ENCODE data around the gene VEZF1. TPM values are rescaled to one million over a fixed set of nuclear protein-coding genes. Genes with fewer than 3 reads are reported as not detected.

Gene VEZF1
- total and polyA plus RNA-seq, 2 experiments from 2014 or later: 36.0 to 67.7 TPM

- TF ChIP-seq ETS1 (IDR thresholded peaks at IDR 0.05) (no peak), ZNF114 (CRISPR knock-in tag; IDR thresholded peaks at IDR 0.05) (no peak), STAT1 (IDR thresholded peaks at IDR 0.05; ENCODE audit: unreplicated experiment) (no peak), JUNB (IDR thresholded peaks at IDR 0.05; ENCODE audit: unreplicated experiment) (no peak), CREB1 (CRISPR knock-in tag; IDR thresholded peaks at IDR 0.05; ENCODE audit: low read depth) (no peak), NANOG (IDR thresholded peaks at IDR 0.05; ENCODE audit: borderline replicate concordance) (no peak), EZH2phosphoT487 (IDR thresholded peaks at IDR 0.05; ENCODE audit: unreplicated experiment) (no peak), POLR2AphosphoS5 (IDR thresholded peaks at IDR 0.05; ENCODE audit: low read depth) (no peak)
These were observed 11.0 kb upstream of the VEZF1 start (continued) for GRCh38 chr17:57999010-57999495.

GRCh38 chr17:57997085-57997809, 9.2 kb upstream of the VEZF1 start:
- Histone ChIP-seq H3K4me1 (ENCODE audit: insufficient read depth) (peaks cover 6% of the 10 kb centered on the region; the same call in 1 of the 2 replicates), H3K36me3 (ENCODE audit: insufficient read depth) (no peaks in the 10 kb centered on the region; the same call in 1 of the 2 replicates), H3K27me3 (ENCODE audit: insufficient read depth) (no peaks in the 10 kb centered on the region), H3F3A (replicated peaks; ENCODE audit: low read depth) (peaks cover 12% of the 10 kb centered on the region; the same call in 1 of the 2 replicates), H3K4me3 (no peak overlapping the region), H2AFZ (no peak overlapping the region), H3K79me2 (replicated peaks; ENCODE audit: insufficient read depth) (peaks cover 9% of the 10 kb centered on the region), H3K4me2 (no peak overlapping the region), H3K27ac (ENCODE audit: low read depth) (0 out of 2 replicates have a peak overlapping the region, but pooled peaks have one; percentile 11), H4K20me1 (replicated peaks; ENCODE audit: insufficient read depth) (peaks cover 11% of the 10 kb centered on the region), H3K9me2 (ENCODE audit: insufficient read depth) (no peaks in the 10 kb centered on the region)
- peaks cover 55% of the 10 kb centered on the region; the same call in 2 of the 3 replicates for H3K36me3 Mint-ChIP-seq (ENCODE audit: low read depth)
- H3K4me3 Mint-ChIP-seq: no peak overlapping the region
- no peaks in the 10 kb centered on the region for H3K27me3 Mint-ChIP-seq (ENCODE audit: insufficient read depth, low read depth, poor library complexity)
- DNase-seq (ENCODE audit: low spot score) (no peak), ATAC-seq (no peak)
- TF ChIP-seq ETS1 (IDR thresholded peaks at IDR 0.05) (no peak), NANOG (IDR thresholded peaks at IDR 0.05; ENCODE audit: borderline replicate concordance) (no peak), CTCF (conservative IDR thresholded peaks at IDR 0.05; ENCODE audit: low read depth in 2 of 2) (no peak), POLR2AphosphoS5 (IDR thresholded peaks at IDR 0.05; ENCODE audit: low read depth) (no peak), ZNF331 (CRISPR knock-in tag; IDR thresholded peaks at IDR 0.05; ENCODE audit: low read depth) (no peak), ZNF462 (CRISPR knock-in tag; IDR thresholded peaks at IDR 0.05) (no peak), JUNB (IDR thresholded peaks at IDR 0.05; ENCODE audit: unreplicated experiment) (no peak)
- H3K27ac Mint-ChIP-seq: no peak overlapping the region
- H3K4me1 Mint-ChIP-seq: peaks cover 31% of the 10 kb centered on the region
- H3K9me3 Mint-ChIP-seq: no peaks in the 10 kb centered on the region

Measured in GM23338 (cell line).